ENCODE data around the gene LTB4R2.

The LTB4R2 gene

GRCh38 chr14:24269910-24270536 is 39.9 kb upstream of the LTB4R2 start:
- ChIA-PET CTCF (interaction anchor here (1.0 to 9.2 kb wide), 18 partner anchors 8 to 162 kb away, joined by 3 to 68 read pairs (median 8); partner anchors contain the start of genes CIDEB, IRF9, LTB4R2 and MDP1), POLR2A (interaction anchor here (0.8 to 2.0 kb wide), 4 partner anchors 8 to 27 kb away, joined by 3 to 13 read pairs (median 4); partner anchors contain the start of gene TINF2)
- DNase-seq (ENCODE audit: extremely low spot score) = no peak
- TF ChIP-seq CTCF (IDR thresholded peaks at IDR 0.05; ENCODE audit: control extremely low read depth, extremely low read depth, low read depth, missing control alignments) = no peak

GRCh38 chr14:24270537-24271133 is 39.3 kb upstream of the LTB4R2 start:
- POLR2A ChIA-PET = interaction anchor here (0.7 to 2.0 kb wide), 7 partner anchors 9 to 159 kb away, joined by 3 to 13 read pairs (median 6); partner anchors contain the start of genes CBLN3, KHNYN and TINF2
- CTCF ChIA-PET = interaction anchor here (0.8 to 9.2 kb wide), 24 partner anchors 8 to 161 kb away, joined by 3 to 68 read pairs (median 8); partner anchors contain the start of genes CHMP4A, CIDEB, DCAF11 and DHRS1
- no peak for TF ChIP-seq CTCF (IDR thresholded peaks at IDR 0.05; ENCODE audit: control extremely low read depth, extremely low read depth, low read depth, missing control alignments)
- DNase-seq (ENCODE audit: extremely low spot score) = no peak

GRCh38 chr14:24271134-24271833 is 38.7 kb upstream of the LTB4R2 start, which contains the start of gene RABGGTA:
Gene RABGGTA (minus strand): TSS chr14:24271597. CDS start chr14:24271115, 482 bp downstream.
- POLR2A ChIA-PET = interaction anchor here (0.5 to 2.0 kb wide), 8 partner anchors 10 to 159 kb away, joined by 3 to 13 read pairs (median 5); partner anchors contain the start of genes CBLN3, KHNYN and TINF2
- TF ChIP-seq CTCF (IDR thresholded peaks at IDR 0.05; ENCODE audit: control extremely low read depth, extremely low read depth, low read depth, missing control alignments) = peak; percentile 88
- peak; percentile 96 for DNase-seq (ENCODE audit: extremely low spot score)
- CTCF ChIA-PET = interaction anchor here (0.8 to 9.2 kb wide), 27 partner anchors 9 to 161 kb away, joined by 3 to 68 read pairs (median 6); partner anchors contain the start of genes CHMP4A, CIDEB, DCAF11 and DHRS1

- TF ChIP-seq CTCF (IDR thresholded peaks at IDR 0.05; ENCODE audit: control extremely low read depth, extremely low read depth, low read depth, missing control alignments) = no peak
- CTCF ChIA-PET = interaction anchor here (0.7 to 9.2 kb wide), 15 partner anchors 9 to 159 kb away, joined by 3 to 68 read pairs (median 6); partner anchors contain the start of genes CHMP4A, CIDEB, IRF9 and KHNYN
- POLR2A ChIA-PET = interaction anchor here (1.2 to 2.0 kb wide), 4 partner anchors 10 to 29 kb away, joined by 6 to 13 read pairs (median 8); partner anchors contain the start of gene TINF2
- no peak for DNase-seq (ENCODE audit: extremely low spot score)
Observed at GRCh38 chr14:24271834-24272263, 38.1 kb upstream of the LTB4R2 start.

GRCh38 chr14:24272467-24272866 is 37.5 kb upstream of the LTB4R2 start:
- ChIA-PET CTCF (interaction anchor here (0.7 to 9.2 kb wide), 8 partner anchors 9 to 61 kb away, joined by 3 to 68 read pairs (median 35); partner anchors contain the start of genes CIDEB, LTB4R2 and TINF2), POLR2A (no interaction called here)
- TF ChIP-seq CTCF (IDR thresholded peaks at IDR 0.05; ENCODE audit: control extremely low read depth, extremely low read depth, low read depth, missing control alignments) = no peak
- no peak for DNase-seq (ENCODE audit: extremely low spot score)
